NCI-H510A (cell line): ENCODE data around the gene FAM25C.
"Not testable (repeated sequence)": the region's sequence is repeated elsewhere in the genome, so short reads cannot be mapped to it uniquely, and the experiment has no call there.

Experiments used
- DNase-seq: peaks from one replicate; lab custom pipeline; 2025; lab: John Stamatoyannopoulos, UW

Gene FAM25C

GRCh38 chr10:47999691-48000090, at the start of gene FAM25C:
Gene FAM25C (minus strand): TSS chr10:47999791. CDS start chr10:47999765, 26 bp downstream.
- DNase-seq = not testable (repeated sequence)

DNA sequence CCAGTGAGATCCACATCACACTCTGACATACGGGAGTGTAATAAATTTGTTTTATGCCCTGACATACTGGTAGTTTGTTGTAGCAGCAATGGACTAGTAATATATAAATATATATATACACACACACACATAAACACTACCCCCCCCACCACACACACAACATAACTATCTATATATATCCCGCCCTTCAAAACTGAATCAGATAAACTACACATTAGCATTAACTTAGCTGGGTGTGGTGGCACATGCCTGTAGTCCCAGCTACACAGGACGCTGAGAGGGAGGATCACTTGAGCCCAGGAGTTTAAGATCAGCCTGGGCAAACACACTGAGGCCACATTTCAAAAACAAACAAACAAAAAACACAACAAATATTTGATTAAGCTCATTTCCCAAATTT, 45.0 kb upstream of the FAM25C start:
- not testable (repeated sequence) for DNase-seq

DNA sequence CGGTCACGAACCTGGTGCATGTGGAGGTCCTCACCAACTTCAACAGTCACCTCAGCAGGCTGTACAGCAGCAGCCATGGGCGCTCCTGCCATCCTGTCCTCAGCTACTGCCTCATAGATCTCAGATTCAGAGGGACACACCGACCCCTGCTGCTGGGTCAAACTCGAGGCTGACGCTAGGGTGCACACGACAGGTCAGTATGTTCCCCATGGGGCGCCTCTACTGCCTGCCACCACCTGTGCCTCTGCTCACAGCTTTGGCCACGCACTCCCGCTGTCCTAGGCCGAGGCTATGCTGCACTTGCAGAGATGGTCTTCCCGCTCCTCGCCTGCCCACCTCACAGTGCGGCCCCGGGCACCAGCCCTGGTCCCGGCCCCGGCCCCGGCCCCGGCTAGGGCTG, 31.8 kb upstream of the FAM25C start:
- DNase-seq = not testable (repeated sequence)

DNA sequence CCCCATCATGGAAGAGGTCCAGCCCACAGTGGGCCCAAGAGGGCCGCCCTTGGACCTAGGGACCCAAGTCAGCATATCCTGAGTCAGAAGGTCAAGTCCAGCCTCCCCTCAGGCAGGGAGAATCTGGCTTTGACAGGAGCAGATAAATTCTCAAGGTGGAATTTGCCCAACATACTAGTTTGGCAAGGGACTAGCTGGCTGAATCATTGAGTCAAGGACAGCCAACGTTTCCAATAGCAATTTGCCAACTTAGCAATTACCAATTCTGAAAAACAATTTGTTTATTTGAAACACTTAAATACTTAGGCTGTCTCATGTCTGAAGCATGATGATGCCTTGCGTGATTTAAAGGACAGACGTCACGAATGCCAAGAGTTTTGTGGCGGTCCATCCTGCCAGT, 2.7 kb upstream of the FAM25C start:
- DNase-seq = not testable (repeated sequence)

DNA sequence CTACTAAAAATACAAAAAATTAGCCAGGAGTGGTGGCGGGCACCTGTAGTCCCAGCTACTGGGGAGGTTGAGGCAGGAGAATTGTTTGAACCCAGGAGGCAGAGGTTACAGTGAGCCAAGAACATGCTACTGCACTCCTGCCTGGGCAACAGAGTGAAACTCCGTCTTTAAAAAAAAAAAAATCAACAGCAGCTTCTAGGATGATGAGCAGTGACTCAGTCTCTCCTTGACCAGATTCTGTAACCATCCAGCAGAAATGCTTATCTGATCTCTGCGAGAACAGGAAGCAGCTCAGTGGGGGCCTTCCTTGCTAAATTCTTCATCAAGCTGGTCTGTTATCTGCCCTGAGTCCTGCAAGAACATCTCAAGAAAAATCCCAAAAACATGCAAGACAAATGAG, 5.5 kb downstream of the FAM25C start:
- not testable (repeated sequence) for DNase-seq

- DNase-seq = not testable (repeated sequence)
These were observed 7.0 kb downstream of the FAM25C start for GRCh38 chr10:47992560-47992959.

DNA sequence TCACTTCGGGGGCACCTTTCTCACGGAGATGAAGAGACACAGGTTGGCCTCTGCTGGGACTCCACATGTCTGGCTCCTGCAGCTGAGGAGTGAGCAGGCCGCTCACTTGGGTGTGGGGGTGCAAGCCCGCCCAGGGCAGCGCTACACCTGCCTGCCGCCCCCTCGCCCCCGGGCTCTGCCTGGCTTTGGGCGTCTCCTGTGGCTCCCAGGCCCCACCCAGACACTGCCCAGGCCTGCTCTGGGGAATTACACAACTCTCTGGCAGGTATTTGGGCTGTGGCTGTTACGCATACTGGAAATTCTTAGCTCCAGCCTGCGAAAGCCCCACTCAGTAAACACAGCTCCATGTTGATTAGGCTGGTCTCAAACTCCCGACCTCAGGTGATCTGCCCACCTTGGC, 7.9 kb downstream of the FAM25C start:
- DNase-seq = not testable (repeated sequence)

DNA sequence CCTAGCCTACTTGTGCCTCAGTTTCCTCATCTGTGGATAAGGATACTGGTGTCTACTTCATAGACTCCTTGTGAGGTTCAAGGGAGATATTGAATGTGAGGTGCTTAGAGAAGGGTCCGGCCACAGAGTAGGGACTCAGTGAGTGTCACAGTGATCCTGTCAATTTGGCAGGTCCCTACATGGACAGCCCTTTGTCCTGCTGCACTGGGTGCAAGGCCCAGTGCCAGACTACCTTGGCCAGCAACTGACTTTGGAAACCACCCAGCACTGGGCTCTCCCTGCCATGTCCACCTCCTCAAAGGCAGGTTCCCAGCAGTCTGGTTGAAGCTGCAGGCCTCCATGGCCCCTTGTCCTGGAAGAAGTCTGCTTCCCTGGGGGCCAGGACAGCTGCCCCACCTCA, 9.5 kb downstream of the FAM25C start:
- not testable (repeated sequence) for DNase-seq

DNA sequence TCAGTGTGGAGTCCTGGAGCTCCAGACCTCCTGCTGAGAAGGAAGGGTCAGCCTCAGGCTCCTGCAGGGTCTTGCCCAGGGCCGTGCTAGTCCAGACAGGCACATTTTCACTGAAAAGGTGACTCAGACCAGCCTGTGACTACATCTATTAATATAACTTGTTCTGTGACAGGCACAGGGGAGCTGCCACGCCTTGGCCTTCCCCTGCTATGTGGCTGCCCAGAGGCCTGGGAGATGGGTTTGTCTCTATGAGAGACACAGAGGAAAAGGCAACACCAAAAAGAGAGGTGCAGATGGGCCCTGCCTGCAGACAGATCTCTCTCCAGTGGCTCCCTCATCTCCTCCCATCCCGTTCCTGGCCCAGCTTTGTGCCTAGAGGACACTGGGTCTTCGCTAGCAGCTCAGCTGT, 10.0 kb downstream of the FAM25C start:
- not testable (repeated sequence) for DNase-seq

GRCh38 chr10:47988718-47989541, 10.7 kb downstream of the FAM25C start:
- not testable (repeated sequence) for DNase-seq

- DNase-seq = not testable (repeated sequence)
These were observed 11.6 kb downstream of the FAM25C start for GRCh38 chr10:47987952-47988351.

- not testable (repeated sequence) for DNase-seq
These were observed 13.0 kb downstream of the FAM25C start for GRCh38 chr10:47986413-47987230.

DNA sequence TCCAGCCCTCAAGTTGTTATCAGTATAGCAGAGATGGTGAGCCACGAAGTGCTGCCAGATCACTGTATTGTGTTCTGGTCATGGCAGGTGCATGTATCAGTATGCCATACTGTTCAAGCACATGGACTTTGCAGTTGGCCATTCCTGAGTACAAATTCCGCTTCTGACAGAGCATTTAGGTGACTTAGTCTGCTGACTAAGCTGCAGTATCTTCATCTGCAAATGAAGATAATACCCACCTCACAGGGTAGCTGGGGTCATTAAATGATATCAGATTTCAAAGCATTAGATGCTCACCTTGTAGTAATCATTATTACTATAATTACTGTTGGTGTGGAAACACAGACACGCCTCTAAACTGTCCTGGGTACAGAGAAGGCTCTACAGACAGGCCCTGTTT, 24.2 kb downstream of the FAM25C start:
- not testable (repeated sequence) for DNase-seq

GRCh38 chr10:47973131-47973530, 26.5 kb downstream of the FAM25C start:
- not testable (repeated sequence) for DNase-seq

GRCh38 chr10:47972077-47972476, 27.5 kb downstream of the FAM25C start:
- DNase-seq = not testable (repeated sequence)

DNA sequence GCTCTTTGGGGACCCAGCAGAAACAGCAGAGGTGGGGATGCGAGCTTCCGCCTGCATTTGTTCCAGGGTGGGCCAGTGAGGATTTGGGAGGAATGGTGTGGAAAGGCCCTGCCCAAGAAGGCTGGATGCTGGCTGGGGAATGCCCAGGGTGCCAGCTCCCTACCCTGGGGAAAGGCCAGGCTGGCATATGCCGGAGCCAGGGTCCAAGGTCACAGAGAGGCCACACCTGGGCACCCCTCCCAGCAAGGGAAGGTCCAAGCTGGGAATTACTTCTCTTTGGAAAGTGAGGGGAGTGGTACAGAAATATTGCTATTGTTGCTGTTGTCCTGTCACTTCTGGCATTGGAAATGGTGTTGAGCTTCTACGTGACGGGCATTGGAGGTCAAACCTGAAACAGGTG, 28.0 kb downstream of the FAM25C start:
- DNase-seq = not testable (repeated sequence)

- not testable (repeated sequence) for DNase-seq
These were observed 29.5 kb downstream of the FAM25C start for GRCh38 chr10:47970047-47970446.

DNA sequence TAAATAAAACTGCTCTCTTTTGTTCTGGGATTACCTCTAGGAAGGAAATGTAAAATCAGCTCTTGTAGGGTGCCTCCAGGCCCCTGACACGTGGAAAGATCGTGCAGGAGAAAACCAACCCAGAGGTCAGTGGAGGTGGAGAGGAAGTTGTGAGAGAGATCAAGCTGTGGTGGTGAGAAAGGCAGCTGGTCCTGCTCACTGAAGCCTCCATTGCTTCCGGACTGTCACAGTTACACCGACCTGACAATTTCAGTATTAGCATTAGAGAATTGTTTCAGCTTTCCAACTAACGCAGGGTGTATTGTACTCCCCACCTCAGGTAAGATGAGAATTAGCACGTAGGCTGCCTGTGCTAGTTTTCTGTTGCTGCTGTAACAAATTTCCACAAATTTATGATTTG, 30.6 kb downstream of the FAM25C start:
- not testable (repeated sequence) for DNase-seq

GRCh38 chr10:47964280-47965063, 35.1 kb downstream of the FAM25C start:
- not testable (repeated sequence) for DNase-seq

DNA sequence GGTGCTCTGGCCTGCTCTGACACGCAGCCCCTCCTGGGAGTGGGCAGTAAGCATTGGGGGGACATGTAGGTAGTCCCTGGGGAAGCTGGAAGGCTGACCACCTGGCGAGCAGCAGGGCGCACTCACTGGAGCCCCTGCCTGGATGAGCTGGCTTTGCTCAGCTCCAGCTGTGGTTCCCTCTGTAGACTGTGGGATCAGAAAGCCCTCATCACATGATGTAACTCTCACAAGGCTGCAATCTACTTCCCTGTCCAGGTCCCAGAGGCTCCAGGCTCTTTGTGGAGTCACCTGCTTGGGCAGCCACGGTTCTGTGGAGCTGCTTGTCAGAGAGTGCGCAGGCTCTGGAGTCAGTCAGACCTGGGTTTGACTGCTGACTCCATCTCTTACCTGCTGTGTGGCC, 36.8 kb downstream of the FAM25C start:
- DNase-seq = not testable (repeated sequence)

DNA sequence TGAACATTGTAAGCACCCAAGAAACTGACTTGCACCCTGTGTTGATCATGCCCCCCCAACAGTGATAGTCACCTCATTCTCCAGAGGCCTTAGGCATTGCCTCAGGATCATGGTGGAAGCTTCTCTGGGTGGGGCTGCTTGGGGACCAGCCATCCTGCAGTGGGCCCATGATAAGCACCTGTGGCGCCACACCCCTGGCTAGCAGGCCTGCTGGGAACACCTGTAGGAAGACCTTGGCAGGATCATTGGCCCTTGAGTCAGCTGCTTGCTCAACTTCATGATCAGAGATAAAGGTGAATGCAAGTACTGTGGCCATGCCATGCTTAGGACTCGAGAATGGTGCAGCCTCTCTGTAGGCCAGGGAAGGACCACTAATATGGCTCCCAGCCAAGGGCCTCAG, 38.9 kb downstream of the FAM25C start:
- DNase-seq = not testable (repeated sequence)

DNA sequence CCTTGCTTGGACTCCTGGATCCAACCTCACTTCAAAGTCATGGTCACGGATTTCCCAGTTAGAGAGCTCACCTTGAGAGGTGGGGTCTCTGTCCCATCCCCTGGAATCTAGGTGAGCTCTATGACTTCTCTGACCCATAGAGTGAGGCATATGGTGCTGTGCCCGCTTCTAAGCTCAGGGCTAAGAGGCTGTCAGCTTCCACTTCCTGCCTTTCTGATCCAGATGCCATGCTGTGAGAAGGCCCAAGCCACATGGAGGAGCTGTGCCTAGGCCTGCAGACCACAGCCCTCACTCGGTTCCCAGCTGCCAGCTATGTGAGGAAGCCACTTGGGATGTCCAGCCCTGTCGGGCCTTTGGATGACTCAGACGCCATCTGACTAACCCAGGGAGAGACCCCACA, 39.9 kb downstream of the FAM25C start:
- not testable (repeated sequence) for DNase-seq
